ENCODE measurements around the gene RAPGEF2.
"Not testable (repeated sequence)": the region's sequence is repeated elsewhere in the genome, so short reads cannot be mapped to it uniquely, and the experiment has no call there.

The RAPGEF2 gene, protein sequence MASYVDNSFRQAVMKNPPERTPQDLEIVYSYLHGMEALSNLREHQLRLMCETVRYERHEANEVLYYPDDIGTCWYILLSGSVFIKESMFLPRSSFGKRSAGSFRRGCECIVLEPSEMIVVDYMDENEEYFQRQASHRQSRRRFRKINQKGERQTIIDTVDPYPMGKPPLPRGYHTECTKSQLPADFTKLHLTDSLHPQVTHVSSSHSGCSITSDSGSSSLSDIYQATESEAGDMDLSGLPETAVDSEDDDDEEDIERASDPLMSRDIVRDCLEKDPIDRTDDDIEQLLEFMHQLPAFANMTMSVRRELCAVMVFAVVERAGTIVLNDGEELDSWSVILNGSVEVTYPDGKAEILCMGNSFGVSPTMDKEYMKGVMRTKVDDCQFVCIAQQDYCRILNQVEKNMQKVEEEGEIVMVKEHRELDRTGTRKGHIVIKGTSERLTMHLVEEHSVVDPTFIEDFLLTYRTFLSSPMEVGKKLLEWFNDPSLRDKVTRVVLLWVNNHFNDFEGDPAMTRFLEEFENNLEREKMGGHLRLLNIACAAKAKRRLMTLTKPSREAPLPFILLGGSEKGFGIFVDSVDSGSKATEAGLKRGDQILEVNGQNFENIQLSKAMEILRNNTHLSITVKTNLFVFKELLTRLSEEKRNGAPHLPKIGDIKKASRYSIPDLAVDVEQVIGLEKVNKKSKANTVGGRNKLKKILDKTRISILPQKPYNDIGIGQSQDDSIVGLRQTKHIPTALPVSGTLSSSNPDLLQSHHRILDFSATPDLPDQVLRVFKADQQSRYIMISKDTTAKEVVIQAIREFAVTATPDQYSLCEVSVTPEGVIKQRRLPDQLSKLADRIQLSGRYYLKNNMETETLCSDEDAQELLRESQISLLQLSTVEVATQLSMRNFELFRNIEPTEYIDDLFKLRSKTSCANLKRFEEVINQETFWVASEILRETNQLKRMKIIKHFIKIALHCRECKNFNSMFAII (N-terminal part only)

GRCh38 chr4:159102622-159103383, at the start of gene RAPGEF2:
Gene RAPGEF2, plus strand, starts transcription at chr4:159103079. Its CDS starts 1,084 bp downstream, at chr4:159104163.
- peak; percentile 74 to 87 (median 80) for DNase-seq

GRCh38 chr4:159055833-159056232, 47.0 kb upstream of the RAPGEF2 start:
- DNase-seq = no peak

DNA sequence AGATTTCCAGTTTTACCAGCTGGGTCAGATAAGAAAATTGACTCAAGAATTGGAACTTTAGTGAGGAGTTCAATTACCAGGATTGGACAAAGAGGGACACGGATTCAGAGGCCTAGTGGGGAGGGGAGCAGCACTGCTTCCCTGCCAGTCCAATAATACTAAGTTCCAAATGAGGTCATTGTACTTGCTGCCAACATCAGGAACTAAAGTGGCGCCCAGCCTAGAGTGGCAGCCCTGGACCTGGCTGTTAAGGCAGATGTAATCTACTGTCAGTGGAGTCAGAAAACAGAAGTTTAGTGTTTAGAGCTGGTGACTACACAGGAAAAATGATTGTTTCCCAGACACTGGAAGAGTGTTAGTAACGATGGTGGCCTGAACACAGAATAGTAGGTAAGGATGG, 42.7 kb upstream of the RAPGEF2 start:
- no peak for DNase-seq

GRCh38 chr4:159062381-159062780, 40.5 kb upstream of the RAPGEF2 start:
- no peak for DNase-seq

DNA sequence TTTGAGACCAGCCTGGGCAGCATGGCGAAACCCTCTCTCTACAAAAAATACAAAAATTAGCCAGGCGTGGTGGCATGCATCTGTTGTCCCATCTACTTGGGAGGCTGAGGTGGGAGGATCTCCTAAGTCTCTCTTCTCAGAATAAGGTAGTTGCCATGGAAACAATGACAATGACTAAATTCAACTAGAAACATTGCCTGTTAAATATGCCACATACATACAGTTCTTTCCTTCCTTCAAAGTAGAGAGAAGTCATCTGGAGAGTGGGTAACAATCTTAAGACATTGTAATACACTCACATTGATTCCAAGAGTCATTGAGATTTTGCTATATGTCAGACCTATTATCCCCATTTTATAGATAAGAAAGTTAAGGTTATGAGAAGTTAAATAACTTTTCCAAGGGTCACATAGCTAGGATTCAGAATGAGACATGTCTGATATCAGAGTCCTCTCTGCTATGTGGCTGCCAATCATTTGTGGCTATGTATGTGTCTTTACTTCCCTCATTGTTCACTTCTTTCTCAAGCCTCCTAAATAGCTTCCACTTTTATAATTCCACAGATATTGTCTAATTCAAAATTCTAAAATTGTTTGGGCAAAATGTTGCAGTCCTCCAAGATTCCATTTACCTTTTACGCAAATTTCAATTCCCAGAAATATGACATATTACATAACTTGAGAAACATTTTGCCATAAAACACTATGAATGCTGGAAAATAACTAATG, 37.2 kb upstream of the RAPGEF2 start:
- DNase-seq = no peak

- not testable (repeated sequence) for DNase-seq
These were observed 34.7 kb upstream of the RAPGEF2 start for GRCh38 chr4:159068139-159068538.

DNA sequence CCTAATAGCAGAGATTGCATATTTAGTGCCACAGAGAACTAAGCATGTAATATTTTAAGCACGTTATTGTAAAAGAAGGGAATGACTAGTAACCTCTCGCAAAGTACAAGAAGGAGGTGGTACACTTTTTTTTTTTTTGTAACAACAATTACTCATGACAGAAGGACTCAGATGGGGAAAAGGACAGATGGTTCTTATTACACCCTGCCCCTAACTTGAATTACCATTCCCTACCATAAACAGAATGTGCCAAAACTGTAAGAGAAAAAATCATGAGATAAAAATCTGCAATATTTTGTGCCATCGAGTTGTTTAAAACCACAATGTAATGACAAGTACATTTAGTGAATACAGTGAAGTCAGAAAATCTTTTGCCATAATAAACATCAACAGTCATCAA, 33.0 kb upstream of the RAPGEF2 start:
- DNase-seq = no peak

- no peak for DNase-seq
These were observed 32.1 kb upstream of the RAPGEF2 start for GRCh38 chr4:159070742-159071141.

DNA sequence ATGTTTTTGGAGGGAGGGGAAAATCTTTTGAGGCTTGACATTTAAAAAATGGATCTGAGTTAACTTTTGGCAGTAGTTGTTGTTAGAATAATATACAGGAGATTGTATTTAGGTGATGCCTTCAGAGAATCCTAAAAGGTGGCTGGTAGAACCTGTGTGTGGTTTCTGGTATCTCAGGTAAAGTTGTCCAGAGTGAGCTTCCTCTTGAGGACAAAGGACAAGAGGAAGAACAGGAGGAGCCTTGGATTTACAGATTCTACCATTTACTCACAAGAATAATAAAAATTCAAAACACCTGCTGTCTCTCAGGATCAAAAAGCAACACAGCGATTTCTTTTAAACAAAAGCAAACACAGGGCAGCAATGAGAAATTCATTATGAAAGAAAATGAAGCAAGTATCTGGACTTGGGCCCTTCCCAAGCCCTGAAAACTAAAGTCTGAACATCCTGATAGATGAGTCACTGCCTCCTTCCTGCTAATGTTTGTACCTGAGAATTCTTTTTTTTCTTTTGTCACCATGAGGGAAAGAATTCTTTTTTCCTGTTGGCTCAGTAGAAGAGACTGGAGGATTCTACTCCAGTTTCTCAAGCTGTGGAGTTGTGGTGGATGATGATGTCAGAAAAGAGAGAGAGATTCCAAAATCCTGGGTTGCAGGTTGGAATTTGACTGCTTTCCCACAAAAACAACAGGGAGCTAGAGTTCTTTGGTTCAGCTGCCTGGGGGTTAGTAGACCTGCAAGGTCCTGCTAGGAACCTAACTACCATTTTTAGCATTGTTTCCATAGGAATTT, 31.5 kb upstream of the RAPGEF2 start:
- no peak for DNase-seq

- no peak for DNase-seq
These were observed 30.7 kb upstream of the RAPGEF2 start for GRCh38 chr4:159071969-159072765.

GRCh38 chr4:159075531-159075932, 27.3 kb upstream of the RAPGEF2 start:
- no peak for DNase-seq

GRCh38 chr4:159077018-159077417, 25.9 kb upstream of the RAPGEF2 start:
- not testable (repeated sequence) for DNase-seq

DNA sequence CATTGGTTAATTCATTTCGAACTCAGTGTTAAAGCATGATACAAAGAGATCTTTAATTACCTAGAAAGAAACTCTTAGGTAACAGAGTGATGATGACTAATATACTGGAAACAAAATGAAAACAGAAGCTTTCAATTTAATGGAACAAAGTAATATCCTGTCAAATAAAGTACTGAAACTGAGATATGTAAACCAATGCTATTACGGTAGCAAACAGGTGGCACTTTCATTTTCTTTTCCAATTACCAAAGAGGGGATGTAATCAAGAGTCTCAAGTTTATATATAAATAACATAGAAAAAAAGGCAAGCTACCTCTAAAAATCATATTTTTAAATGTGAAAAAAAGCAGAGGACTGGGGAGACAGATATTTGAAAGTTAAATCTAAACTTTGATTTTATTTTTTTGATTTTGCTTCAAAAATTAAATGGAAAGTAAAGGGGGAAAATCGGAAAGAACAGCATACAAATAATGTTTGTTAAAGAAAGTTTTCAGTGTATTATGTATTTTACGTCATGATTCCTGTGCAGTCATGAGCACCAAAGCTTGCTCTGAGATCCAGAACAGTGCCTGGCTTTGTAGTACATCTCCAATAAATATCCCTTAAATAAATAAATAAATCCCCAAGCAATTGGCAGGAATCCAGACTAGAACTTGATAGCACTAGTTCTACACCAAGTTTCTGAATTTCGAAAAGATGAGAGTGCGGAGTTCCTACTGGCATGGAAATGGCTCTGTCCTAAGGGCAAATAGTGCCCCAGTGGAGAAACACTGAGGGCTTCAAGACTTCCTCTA, 25.0 kb upstream of the RAPGEF2 start:
- no peak for DNase-seq

- DNase-seq = no peak
These were observed 23.8 kb upstream of the RAPGEF2 start for GRCh38 chr4:159079074-159079473.

DNA sequence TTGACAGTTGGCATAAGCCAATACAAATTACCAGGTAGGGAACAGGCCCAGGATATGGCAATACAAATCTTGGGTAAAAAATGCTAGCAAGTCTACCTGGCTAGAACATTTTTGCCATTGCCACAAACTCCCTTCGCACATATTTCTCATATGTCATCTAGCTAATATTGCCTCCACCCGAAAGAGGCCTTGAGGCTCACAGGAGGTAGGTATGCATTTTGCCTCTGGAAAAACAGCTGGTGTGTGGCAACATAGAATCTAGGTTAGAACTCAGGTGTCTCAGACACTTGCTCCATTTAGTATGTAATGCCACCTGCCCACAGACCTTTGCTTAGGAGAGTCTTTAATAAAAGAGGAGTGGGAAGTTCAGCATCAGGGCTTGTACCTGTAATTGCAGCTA, 16.3 kb upstream of the RAPGEF2 start:
- DNase-seq = no peak

GRCh38 chr4:159090255-159090654, 12.6 kb upstream of the RAPGEF2 start:
- DNase-seq = no peak

GRCh38 chr4:159094156-159094555, 8.7 kb upstream of the RAPGEF2 start:
- DNase-seq = not testable (repeated sequence)

GRCh38 chr4:159096434-159096833, 6.4 kb upstream of the RAPGEF2 start:
- DNase-seq = no peak

- no peak for DNase-seq
These were observed 5.7 kb upstream of the RAPGEF2 start for GRCh38 chr4:159097144-159097543.

- no peak for DNase-seq
These were observed 5.1 kb upstream of the RAPGEF2 start for GRCh38 chr4:159097785-159098184.
